ENCODE data around the gene RDH14. TPM values are rescaled to one million over a fixed set of nuclear protein-coding genes. Genes with fewer than 3 reads are reported as not detected.

The RDH14 gene
- total RNA-seq, 1 experiment from 2014 or later, result 15.4 TPM

GRCh38 chr2:18551169-18551568, 9.3 kb downstream of the RDH14 start:
- no peak for ATAC-seq
- Histone ChIP-seq H3K36me3 (ENCODE audit: control insufficient read depth, insufficient read depth, low read length) (no peaks in the 10 kb centered on the region), H3K27me3 (ENCODE audit: control insufficient read depth, insufficient read depth, low read length) (no peaks in the 10 kb centered on the region), H3K4me3 (ENCODE audit: low read depth in 2 of 2, low read length in 2 of 2) (no peak overlapping the region), H3K27ac (ENCODE audit: low read length) (no peak overlapping the region), H3K9me3 (ENCODE audit: control insufficient read depth, insufficient read depth, low read depth, low read length) (no peaks in the 10 kb centered on the region), H3K4me1 (ENCODE audit: control insufficient read depth, insufficient read depth, low read length) (no peaks in the 10 kb centered on the region)
- intact Hi-C loops (cut with micrococcal nuclease; ENCODE audit: unreplicated experiment), result no loop called here
- in situ Hi-C loops (cut with HindIII; ENCODE audit: low pct_unique_long_range_greater_than_20kb, low sequenced_read_pairs), result no loop called here
- DNase-seq (ENCODE audit: low read depth, low spot score), result no peak
- POLR2A ChIA-PET, result no interaction called here
- CTCF ChIA-PET, result no interaction called here
- TF ChIP-seq TCF7L2 (IDR thresholded peaks at IDR 0.05; ENCODE audit: low read depth, low read length) (no peak), POLR2AphosphoS5 (IDR thresholded peaks at IDR 0.05; ENCODE audit: low read depth, low read length) (no peak), SIN3A (IDR thresholded peaks at IDR 0.05; ENCODE audit: borderline replicate concordance, insufficient read depth, low read depth, low read length) (no peak), CTCF (IDR thresholded peaks at IDR 0.05) (no peak)
- TF ChIP-seq, protein P1, sequence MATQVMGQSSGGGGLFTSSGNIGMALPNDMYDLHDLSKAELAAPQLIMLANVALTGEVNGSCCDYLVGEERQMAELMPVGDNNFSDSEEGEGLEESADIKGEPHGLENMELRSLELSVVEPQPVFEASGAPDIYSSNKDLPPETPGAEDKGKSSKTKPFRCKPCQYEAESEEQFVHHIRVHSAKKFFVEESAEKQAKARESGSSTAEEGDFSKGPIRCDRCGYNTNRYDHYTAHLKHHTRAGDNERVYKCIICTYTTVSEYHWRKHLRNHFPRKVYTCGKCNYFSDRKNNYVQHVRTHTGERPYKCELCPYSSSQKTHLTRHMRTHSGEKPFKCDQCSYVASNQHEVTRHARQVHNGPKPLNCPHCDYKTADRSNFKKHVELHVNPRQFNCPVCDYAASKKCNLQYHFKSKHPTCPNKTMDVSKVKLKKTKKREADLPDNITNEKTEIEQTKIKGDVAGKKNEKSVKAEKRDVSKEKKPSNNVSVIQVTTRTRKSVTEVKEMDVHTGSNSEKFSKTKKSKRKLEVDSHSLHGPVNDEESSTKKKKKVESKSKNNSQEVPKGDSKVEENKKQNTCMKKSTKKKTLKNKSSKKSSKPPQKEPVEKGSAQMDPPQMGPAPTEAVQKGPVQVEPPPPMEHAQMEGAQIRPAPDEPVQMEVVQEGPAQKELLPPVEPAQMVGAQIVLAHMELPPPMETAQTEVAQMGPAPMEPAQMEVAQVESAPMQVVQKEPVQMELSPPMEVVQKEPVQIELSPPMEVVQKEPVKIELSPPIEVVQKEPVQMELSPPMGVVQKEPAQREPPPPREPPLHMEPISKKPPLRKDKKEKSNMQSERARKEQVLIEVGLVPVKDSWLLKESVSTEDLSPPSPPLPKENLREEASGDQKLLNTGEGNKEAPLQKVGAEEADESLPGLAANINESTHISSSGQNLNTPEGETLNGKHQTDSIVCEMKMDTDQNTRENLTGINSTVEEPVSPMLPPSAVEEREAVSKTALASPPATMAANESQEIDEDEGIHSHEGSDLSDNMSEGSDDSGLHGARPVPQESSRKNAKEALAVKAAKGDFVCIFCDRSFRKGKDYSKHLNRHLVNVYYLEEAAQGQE (IDR thresholded peaks at IDR 0.05; ENCODE audit: insufficient read depth in 1 of 2, low read depth in 2 of 2, low read length in 1 of 2), result no peak
- BruUV-seq (replicated peaks), result no TSS peak

GRCh38 chr2:18550433-18550832, 10.0 kb downstream of the RDH14 start:
- ChIA-PET POLR2A (no interaction called here), CTCF (no interaction called here)
- no peaks in the 10 kb centered on the region for H3K36me3 ChIP-seq (ENCODE audit: control insufficient read depth, insufficient read depth, low read length)
- no peak overlapping the region for H3K27ac ChIP-seq (ENCODE audit: low read length)
- TF ChIP-seq TCF7L2 (IDR thresholded peaks at IDR 0.05; ENCODE audit: low read depth, low read length) (no peak), POLR2AphosphoS5 (IDR thresholded peaks at IDR 0.05; ENCODE audit: low read depth, low read length) (no peak)
- DNase-seq (ENCODE audit: low read depth, low spot score) (no peak), ATAC-seq (no peak)
- in situ Hi-C loops (cut with HindIII; ENCODE audit: low pct_unique_long_range_greater_than_20kb, low sequenced_read_pairs) (no loop called here), intact Hi-C loops (cut with micrococcal nuclease; ENCODE audit: unreplicated experiment) (no loop called here)
- no peaks in the 10 kb centered on the region for H3K27me3 ChIP-seq (ENCODE audit: control insufficient read depth, insufficient read depth, low read length)
- H3K9me3 ChIP-seq (ENCODE audit: control insufficient read depth, insufficient read depth, low read depth, low read length), result no peaks in the 10 kb centered on the region
- BruUV-seq (replicated peaks), result no TSS peak
- H3K4me3 ChIP-seq (ENCODE audit: low read depth in 2 of 2, low read length in 2 of 2), result no peak overlapping the region
- H3K4me1 ChIP-seq (ENCODE audit: control insufficient read depth, insufficient read depth, low read length), result no peaks in the 10 kb centered on the region

GRCh38 chr2:18549083-18549482, 11.4 kb downstream of the RDH14 start:
- no peak overlapping the region for H3K4me3 ChIP-seq (ENCODE audit: low read depth in 2 of 2, low read length in 2 of 2)
- POLR2A ChIA-PET, result no interaction called here
- in situ Hi-C loops (cut with HindIII; ENCODE audit: low pct_unique_long_range_greater_than_20kb, low sequenced_read_pairs), result no loop called here
- H3K27me3 ChIP-seq (ENCODE audit: control insufficient read depth, insufficient read depth, low read length), result no peaks in the 10 kb centered on the region
- no peak for TF ChIP-seq POLR2AphosphoS5 (IDR thresholded peaks at IDR 0.05; ENCODE audit: low read depth, low read length)
- TF ChIP-seq, protein P1 (IDR thresholded peaks at IDR 0.05; ENCODE audit: insufficient read depth in 1 of 2, low read depth in 2 of 2, low read length in 1 of 2), result no peak
- no peak for TF ChIP-seq CTCF (IDR thresholded peaks at IDR 0.05)
- TF ChIP-seq TCF7L2 (IDR thresholded peaks at IDR 0.05; ENCODE audit: low read depth, low read length), result no peak
- TF ChIP-seq SIN3A (IDR thresholded peaks at IDR 0.05; ENCODE audit: borderline replicate concordance, insufficient read depth, low read depth, low read length), result no peak
- no peaks in the 10 kb centered on the region for H3K4me1 ChIP-seq (ENCODE audit: control insufficient read depth, insufficient read depth, low read length)
- H3K27ac ChIP-seq (ENCODE audit: low read length), result no peak overlapping the region
- CTCF ChIA-PET, result no interaction called here
- no TSS peak for BruUV-seq (replicated peaks)
- H3K36me3 ChIP-seq (ENCODE audit: control insufficient read depth, insufficient read depth, low read length), result no peaks in the 10 kb centered on the region
- H3K9me3 ChIP-seq (ENCODE audit: control insufficient read depth, insufficient read depth, low read depth, low read length), result no peaks in the 10 kb centered on the region
- intact Hi-C loops (cut with micrococcal nuclease; ENCODE audit: unreplicated experiment), result no loop called here
- ATAC-seq, result no peak
- no peak for DNase-seq (ENCODE audit: low read depth, low spot score)
